HG02981 (cell line): Measurements from ENCODE around the gene THAP7.

Experiments
- ATAC-seq: cut with Tn5 transposase; IDR thresholded peaks from one replicate; pipeline ENCODE4 v1.9.1; 2021; ENCODE audit warnings: mild to moderate bottlenecking, moderate library complexity; ENCODE audit not compliant: unreplicated experiment

THAP7 gene

DNA sequence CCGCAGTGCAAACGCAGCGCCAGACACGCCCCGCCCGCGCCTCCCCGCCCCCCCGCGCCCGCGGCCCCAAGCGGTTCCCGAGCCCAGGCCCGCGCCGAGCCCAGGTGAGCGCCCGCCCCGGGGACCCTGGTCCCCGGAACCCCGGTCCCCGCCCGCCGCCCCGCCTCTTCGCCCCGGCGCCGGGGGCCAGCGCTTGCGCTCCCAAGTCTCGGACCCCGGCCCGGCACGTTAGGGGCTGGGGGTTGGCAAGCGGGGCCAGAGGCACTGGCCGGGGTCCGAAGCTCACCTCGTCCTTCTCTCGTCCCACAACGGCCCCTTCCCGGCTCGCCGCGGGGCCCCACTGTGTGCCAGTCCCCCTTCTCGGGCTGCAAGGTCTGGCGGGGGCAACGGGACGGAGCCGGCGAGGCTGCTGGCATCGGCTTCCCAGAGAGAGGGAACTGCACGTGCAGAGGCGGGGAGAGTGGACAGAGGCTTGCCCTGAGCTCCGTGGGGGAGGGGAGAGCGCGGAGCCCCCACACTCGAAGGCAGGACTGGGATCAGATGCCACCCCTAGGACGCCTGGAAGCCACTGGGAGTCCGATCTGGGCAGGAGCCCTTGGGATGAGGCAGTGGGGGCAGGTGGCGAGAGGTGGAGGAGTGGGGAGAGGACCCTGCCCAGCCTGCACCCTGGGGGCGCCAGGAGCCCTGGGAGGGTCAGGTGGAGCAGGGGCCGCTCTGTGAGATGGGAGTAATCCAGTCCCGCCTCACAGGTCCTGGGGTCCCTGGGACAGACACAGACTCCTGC lies 36.6 kb downstream of the THAP7 start:
- ATAC-seq: no peak

DNA sequence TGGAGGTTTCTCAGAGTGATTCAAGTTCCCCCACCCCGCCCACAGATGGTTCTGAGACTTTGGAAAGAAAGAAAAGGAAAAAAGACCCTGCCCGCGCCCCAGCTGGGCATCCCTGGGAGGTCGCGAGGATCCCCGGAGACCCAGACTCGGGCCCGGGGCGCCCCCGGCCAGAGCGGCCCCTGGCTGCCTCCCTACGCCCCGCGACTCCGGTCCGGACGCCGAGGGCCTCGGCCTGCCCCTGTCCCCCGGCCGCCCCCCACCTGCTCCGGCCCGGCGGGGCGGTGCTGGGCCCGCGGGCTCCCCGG lies 37.2 kb downstream of the THAP7 start:
- ATAC-seq: no peak

DNA sequence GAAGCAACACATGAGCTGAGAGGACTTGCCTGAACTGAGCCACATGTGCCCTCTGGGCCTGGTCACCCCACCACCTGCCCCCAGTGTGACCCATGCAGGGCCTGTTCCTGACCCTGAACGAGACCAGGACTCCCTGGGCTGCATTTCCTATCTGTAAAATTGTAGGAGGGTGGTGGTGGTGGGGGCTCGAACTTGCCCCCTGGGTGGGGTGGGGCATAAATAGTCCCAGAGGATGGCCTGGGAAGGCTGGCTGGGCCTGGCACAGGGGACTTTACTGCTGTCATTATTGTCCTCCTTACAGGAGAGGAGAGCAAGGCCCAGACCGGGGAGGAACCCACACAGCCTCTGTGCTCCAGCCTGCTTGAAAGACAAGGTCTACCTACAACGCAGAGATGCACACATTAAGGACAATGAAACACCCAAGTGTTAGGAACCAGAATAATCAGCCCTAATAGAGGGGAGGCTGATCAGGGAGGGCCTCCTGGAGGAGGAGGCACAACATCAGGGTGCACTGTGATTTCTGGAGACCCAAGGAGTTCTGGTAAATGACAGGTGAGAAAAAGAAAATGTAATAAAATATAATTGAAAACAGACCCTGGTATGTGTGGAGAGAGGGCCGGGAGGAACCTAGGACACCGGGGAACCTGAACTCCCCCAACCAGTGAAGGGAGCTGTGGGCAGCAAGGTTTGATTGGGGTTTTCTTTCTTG lies 37.7 kb downstream of the THAP7 start:
- ATAC-seq: no peak

DNA sequence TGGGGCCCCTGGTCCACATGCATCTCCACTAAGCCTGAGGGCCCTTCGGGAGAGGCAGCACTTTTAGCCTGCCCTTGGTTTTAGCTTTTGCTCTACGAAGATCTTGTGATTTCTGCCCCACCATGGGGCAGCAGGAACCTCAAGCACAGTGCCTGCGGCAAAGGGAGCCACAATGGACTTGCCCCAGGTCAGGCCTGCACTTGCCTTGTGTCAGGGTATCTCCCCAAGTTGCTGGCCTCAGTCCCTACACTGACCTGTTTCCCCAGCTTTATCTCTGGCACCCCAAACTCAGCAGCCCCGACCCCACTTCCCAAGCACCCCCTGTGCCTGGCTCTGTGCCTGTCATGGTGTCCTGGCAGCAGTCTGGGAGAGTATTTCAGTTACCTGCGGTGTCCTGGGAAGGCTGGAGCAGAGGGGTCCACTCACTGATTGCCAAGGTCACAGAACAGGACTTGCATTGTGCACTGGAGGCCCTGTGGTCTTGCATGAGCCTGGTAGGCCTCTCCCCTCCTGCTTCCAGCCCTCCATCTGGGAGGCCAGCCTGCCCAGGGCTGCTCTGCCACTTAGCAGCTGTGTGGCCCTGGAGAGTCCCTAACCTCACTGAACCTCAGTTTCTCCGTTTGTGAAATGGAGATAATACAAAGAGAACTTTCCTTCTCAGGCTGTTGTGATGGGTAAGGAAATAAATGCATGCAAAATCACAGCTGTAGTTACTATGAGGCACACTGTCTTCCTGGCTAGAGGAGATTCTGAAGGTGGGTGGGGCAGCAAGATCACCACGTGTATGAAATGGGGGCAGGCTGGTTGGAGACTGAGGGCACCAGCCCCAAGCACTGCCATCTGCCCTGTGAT lies 38.5 kb downstream of the THAP7 start:
- ATAC-seq: no peak

DNA sequence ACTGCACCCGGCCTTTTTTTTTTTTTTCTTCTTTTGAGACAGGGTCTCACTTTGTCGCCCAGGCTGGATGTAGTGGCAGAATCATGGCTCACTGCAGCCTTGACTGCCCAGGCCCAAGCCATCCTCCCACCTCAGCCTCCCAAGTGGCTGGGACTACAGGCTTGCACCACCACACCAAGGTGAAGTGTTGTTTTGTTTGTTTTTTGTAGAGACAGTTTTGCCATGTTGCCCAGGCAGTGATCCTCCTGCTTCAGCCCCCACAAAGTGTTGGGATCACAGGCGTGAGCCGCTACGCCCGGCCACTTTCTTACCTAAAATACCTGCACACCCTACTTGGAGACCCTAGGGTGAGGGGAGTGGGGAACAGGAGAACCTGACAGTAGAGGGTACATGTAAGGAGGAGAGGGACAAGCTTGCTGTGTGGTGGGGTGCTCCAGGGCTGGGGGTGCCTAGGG lies 39.4 kb downstream of the THAP7 start:
- no peak for ATAC-seq

DNA sequence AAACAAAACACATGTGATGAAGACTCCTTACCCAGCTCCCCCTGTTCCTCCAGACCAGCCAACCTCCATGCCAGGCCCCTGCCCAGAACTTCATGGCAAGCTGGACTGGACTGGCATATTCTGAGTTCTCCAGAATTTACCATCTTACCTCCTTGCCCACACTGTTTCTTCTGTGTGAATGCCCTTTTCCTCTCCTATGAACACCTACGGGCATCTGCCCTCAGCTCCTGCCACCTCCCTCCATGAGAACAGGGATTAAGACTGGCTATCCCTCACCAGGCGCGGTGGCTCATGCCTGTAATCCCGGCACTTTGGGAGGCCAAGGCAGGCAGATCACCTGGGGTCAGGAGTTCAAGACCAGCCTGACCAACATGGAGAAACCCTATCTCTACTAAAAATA lies 41.3 kb downstream of the THAP7 start:
- ATAC-seq: no peak

DNA sequence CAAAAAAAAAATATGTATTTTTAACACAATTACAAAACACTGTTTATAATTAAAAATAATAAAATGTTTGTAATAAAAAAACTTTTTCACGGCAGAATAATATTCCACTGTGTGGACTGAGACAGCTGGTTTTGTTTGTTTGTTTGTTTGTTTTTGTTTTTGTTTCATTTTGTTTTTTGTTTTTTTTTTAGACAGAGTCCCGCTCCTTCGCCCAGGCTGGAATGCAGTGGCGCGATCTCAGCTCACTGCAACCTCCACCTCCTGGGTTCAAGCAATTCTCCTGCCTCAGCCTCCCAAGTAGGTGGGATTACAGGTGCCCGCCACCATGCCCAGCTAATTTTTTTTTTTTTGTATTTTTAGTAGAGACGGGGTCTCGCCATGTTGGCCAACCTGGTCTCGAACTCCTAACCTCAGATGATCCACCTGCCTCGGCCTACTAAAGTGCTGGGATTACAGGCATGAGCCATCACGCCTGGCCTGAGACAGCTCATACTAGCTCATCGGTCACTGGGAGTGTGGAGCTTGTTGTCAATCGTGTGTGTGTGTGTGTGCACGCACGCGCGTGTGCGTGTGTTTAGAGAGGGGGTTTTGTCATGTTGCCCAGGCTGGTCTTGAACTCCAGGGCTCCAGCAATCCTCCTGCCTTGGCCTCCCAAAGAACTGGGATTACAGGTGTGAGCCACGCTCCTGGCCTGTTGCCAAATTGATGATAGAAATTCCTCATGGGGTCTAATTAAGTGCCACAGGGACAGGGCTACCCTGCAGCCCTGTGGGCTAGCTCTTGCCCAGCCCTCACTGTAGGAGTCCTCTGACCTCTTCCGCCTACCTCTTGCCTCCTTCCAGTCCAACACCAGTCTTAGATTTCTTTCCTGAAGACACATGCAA lies 42.1 kb downstream of the THAP7 start:
- no peak for ATAC-seq

DNA sequence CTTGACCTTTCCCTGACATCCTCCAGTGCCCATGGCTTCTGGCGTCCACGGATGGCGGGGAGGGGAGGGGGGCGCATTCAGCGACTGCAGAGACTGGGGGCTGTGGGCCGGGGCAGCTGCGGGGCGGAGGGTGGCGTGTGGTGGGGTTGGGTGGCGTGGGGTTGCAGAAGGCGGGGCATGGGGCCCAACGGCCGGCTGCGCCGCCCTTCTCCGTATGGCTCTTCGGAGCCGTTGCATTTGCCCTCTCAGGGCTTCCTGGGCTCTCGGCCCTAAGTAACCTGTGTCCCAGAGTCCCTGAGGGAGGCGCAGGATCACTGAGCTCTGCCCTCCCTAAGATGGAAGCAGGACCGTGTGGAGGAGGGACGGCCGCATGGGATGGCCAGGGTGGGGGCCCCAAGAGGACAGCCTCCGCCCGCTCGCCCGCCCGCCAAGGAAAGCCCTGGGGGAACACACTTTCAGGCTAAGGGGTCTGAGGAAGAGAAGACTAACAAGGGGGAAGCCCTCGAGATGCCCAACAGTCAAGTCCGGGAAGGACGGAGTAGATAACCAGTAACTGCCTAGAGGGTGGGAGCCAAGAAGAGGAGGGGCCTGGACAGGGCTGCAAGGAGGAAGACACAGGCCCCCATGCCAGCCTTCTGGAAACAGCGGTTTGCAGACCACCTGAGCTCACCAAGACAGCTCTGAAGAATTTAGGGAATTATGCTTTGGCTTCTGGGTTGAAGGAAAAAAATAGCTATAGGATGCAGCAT lies 44.1 kb downstream of the THAP7 start:
- no peak for ATAC-seq

DNA sequence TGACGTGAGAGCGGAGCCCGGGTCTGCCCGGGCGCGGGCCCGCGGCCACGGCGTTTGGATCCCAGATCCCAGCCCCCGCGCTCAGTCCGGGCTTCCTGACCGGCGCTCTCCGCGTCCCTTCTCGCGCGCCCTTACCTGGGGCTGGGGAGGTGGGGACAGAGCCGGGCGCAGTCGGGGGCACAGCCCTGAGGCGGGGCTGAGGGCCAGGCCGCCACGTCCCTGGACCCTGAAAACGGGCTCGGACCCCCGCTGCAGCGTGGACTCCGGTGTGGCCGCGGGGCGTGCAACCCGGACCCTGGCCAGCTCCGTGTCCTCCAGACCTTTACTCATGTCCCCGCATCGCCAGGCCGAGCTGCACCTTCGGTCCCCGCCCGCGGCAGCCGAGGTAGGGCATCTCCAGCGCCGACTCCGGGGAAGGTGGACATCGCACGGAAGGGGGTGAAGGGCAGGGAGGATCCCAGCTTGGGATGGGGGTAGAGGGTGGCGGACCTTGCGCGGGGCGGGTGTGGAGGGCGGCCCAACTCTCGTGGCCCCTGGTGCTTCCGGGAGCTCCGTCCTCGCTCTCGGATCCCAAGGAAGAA lies 44.7 kb downstream of the THAP7 start:
- no peak for ATAC-seq

DNA sequence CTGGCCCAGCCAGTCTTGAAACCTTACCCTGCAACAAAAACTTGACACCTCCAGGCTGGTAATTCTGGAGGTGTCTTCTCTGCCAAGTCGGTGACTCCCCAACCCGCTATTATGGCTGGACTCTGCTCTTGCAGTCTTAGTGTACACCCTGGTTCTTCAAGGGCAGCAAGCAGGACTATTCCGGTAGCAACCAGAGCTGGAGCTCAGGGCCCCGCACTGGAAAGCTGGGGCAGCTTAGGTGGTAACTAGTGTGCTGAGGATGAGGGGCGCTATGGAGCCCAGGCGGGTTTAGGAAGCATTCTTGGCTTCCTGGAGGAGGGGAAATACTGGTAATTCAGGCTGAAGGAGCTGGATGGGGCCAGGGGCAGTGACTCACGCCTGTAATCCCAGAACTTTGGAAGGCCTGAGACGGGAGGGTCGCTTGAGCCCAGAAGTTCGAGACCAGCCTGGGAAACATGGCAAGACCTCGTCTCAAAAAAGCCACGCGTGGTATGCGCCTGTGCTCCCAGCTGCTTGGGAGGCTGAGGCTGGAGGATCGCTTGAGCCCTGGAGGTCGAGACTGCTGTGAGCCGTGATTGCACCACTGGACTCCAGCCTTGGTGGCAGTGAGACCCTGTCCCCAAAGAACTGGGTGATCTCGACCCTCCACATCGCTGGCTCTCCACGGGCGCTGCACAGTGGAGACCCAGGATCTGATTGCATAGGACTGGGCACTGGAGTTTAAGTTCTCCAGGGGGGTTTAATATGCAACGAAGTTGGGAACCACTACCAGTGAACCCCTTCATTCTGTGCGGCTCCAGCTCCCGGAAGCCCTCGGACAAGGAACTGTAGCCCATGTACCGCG lies 45.4 kb downstream of the THAP7 start:
- ATAC-seq: no peak

DNA sequence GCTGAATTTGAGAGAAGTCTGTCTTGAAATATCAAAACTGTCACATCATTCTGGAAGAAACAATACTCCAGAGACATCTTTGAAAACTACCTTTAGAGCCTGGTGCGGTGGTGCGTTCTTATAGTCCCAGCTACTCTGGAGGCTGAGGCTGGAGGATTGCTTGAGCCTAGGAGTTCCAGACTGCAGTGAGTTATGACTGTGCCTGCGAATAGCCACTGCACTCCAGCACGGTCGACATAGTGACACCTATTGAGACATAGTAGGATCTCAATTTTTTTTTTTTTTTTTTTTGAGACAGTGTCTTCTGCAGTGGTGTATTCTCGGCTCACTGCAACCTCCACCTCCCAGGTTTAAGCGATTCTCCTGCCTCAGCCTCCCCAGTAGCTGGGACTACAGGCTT lies 46.4 kb downstream of the THAP7 start:
- ATAC-seq: no peak

DNA sequence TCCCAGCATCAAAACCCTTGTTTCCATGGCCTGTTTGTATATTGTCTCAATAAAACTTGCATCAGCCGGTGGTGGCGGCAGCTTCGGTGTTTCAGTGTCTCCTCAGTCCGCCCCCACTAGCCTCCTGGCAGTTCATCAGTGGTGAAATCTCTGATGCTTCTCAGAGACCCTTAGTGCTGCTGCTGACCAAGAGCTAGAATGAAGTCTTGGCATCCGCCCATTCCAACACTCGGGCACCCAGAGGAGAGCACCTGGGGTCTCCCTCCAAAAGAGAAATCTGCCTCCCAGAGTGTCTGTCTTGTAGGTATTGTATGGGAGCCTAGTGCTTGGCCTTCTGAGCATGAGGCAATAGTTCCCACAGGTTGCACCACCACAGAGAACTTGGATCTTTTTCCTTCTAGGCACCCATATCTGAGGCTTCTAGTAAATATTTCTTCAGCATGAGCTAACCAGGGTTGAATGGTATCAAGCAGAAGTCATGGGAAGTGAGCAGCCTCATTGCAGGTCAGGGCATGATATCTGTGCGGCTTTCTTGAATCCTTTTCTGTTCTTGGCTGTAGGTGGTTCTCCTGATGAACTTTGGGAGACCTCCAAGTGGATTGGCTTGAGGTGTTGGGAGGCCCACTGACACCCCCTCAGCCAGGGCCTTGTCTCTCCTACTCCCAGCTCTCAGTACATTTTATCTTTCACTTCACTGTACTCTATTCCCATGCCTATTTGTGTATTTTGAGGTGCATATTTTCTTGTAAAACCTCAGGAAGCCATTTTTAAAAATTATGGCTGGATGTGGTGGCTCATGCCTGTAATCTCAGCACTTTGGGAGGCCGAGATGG lies 48.0 kb downstream of the THAP7 start:
- no peak for ATAC-seq

DNA sequence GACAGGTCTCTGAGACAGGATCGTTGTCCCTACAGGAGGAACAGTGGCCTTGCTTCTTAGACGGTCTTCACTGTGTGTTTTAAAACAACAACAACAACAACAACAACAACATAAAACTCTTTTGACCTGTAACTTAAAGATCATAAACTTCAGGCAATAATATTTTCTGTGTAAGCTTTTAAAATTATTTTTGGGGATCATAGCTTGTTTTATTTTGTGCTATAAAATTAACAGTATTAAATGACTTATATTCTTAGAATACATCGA lies 48.6 kb downstream of the THAP7 start:
- ATAC-seq: no peak

DNA sequence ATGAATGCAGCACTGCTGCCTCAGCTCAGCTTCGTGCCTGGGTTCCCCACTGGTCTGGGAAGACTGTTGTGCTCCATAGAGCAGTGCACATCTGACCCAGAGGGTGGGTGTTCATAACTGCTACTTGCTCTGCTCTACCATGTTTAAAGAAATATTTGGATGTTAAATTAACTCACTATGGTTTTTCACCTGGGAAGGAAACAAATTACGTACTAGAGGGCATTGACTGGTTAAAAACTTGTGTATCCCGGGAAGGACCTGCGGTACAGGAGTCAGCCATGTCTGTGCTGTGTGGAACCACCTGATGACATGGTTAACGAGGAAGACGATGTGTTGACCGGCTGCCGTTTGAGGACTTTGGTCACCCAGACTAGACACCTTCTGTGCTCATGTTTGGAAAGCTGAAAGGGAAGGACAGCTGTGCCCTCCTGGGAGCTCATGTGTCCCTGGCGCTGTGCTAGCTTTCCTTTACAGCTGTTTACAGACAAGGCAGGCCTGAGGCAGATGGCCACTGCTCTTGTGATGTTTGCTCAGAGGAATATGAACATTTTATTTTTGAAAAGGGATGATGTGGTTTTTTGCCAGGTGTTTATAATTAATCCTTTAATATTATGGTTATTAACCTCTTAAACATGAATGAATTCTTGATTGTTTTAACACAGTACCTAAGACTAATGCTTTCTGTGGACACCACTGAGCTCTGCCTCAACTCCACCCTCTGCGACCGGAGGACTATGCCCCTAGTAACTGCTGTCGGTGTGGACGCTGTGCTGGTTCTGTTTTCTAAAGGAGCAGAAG lies 49.2 kb downstream of the THAP7 start:
- ATAC-seq: no peak

DNA sequence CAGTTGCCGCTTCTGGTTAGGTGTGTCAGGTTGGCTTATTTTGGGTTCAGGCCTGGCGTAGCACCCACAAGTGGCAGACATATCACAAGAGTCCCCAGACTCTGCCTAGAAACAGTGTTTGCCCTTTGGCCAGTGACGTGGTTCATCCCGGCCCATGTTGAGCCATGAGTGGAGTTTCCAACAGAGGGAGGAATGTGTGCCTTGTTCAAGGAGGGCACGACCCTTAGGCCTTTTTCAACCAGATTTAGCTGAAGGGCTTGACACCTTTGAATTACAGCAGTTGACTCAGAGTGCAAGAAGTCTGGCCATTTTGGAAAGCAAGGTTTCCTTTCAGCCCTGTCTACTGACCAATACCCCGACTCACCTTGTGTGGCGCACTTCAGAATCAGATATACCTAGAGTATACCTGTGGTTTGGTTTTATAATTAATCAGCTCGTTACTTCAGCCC lies 50.0 kb downstream of the THAP7 start:
- no peak for ATAC-seq

DNA sequence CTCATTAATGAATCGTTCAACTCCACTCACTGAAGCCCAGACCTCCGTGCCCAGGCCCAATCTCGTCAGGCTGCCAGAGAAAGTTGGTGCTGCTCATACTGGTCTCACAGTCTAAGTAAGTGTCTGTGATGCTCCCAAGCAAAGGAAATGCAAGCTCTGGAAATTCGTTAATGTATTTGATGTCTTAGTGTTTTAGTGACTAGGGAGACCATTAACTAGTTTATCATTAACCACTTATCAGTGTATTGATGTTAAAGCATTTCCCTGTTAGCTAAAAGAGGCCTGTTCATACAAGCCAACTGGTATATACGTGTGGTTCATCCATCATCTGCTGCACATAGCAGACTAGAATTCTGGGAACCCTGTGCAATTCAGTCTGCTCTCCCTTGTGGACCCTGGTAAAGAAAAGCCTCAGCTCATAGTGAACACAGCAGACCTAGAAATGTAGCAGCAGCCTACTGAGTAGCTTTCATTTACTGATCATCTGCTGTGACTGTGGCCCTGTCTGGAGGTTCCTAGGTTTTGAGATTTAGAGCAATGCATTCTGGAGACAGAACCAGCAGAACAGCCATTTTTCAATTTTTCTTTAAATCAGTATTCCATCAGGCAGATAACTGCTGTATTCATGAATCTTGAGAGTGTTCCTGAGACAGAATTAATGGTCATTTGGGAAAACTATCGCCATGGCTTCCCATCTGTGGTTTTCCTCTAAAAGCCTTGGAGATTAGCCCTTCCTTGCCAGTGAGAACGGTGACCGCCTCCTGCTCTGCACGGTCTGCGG lies 50.6 kb downstream of the THAP7 start:
- no peak for ATAC-seq
